GM19023 (cell line): ENCODE measurements around the gene ATP4A.

ENCODE experiments used
- ATAC-seq: cut with Tn5 transposase; IDR thresholded peaks from one replicate; pipeline ENCODE4 v1.9.1; 2021; ENCODE audit warnings: mild to moderate bottlenecking, moderate library complexity; ENCODE audit not compliant: unreplicated experiment

Gene ATP4A

DNA sequence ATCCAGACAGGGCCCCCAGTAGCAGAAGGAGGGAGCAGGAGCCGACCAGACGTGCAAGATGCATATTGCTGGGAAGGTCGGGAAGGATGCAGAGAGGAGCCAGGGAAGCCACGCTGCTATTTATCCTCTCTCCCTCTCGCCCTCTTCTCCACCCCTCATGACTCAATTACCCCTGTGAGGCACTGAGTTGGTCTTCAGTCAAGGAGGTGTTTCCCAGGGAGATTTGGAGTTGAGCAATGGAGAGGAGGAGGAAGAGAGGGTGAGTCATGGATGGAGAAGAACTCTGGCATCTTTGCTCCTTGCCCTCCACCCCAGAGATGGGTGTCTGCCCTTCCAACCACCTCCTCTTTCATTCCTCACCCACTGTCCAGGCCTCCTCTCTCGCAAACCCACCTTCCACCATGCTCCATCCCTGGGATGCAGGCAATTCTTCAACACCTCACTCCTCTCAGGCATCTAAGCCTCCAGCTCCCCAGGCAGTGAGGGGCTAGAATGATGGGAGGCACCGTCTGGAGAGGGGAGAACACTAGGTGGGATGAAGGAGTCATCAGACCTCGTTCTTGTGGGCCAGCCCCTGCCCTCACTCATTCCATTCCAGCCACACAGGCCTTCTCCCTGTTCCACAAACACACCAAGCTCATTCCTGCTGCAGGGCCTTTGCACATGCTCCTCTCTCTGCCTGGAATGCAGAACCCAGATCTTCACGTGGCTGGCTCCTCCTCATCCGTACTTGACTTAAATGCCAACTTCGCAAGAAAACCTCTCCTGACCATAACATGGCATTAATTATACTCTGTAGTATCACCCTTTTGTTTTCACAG is 35.0 kb downstream of the ATP4A start, which contains the start of gene SBSN:
Gene SBSN, minus strand, starts transcription at position 94 of the 821 bp plus-strand sequence. Its CDS starts 30 bp downstream, at position 64.
- no peak for ATAC-seq

DNA sequence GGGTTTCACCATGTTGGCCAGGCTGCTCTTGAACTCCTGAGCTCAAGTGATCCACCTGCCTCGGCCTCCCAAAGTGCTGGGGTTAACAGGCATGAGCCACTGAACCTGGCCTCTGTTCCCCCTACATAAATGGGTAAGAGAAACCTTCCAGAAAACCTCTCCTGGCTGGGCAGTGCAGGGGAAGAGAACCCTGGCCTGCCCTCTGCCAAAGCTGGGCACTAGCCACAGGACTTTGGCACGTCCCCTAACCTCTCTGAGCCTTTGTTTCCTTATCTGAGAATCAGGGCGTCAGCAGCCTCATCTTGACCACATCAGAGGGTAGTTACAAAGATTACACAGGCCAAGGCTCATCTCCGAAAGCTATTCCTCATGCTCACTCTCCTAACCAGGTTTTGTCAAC is 37.6 kb downstream of the ATP4A start:
- no peak for ATAC-seq

DNA sequence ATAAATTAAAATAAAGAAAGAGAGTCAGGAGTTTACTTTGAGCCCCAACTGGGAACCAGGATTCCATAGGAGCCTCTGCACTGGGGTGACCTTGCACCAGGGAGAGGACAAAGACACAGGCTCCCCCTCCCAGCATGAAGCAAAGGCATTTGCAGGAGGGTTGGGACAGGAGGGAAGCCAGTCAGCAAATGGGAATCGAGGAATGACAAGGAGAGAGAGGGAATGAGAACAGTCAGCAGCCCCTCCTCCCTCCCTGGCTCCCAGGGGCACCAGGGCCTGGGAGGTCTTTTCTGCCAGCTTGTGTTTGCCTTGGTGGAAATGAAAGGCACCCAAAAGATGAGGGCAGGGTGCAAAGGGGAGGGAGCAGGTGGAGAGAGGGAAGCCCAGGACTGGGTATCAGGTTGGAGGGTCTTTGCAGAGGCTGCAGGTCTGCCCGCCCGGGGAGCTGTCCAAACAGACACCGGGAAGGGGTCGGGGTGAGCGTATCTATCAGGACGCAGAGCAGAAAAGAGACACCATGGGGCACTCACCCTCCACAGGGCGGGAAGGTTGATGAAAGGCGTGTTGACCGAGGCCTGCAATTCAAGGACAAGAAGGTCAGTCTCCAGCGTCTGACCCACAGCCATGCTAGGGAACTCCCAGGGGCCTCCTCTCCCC is 39.1 kb downstream of the ATP4A start:
- ATAC-seq, result no peak

DNA sequence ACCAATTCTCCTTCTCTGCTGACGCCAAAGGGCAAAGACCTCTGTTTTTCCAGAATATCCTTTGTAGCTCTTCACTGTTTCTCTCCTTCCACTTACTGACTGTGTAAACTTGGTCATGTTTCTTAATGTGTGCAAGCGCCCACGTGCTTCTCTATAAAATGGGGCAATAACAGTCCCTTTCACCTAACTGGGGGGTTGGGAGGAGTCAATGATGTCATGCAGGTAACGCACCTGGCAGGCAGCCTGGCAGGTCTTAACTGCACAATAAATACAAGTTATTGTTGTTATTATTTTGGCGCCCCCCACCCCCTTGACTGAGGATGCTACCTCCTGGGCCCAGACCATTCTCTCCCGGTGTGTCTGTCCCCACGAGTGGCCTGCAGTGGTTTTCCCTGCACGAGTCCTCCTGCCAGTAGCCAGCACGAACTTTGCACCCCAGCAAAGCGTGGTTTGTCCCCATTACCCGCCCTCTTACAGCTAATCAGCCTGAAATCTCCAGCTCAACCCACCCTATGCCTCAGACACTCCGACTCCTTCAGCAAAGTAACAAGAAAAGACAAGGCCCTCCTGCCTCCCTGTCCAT is 40.6 kb downstream of the ATP4A start:
- ATAC-seq, result no peak

DNA sequence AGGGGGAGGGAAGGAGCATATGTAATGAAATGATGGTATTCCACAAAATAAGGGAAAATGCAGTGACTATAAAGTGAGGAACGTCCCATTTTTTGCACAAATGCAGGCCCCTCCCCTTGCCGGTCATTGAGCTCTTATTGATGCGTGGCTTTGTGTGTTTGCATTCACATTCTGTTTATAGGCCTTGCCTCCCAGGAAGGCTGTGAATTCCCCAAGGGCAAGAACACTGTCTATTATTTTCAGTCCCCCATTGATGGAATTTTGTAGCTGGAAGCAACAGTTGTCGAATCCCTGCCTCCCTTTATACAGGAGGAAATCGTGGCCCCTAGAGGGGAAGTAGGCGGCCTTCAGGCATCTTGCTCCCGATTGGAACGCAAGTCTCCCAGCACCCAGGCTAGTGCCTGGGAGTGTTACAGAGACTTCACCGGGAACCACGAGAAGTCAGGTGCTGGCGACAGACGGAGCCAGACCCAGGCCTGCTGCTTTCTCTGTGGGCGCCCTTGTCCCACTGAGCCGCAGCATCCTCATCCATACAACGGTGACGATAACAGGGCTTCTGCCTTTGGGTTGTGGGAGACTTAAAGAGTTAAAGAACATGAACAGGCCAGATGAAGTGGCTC is 42.2 kb downstream of the ATP4A start:
- ATAC-seq, result no peak

DNA sequence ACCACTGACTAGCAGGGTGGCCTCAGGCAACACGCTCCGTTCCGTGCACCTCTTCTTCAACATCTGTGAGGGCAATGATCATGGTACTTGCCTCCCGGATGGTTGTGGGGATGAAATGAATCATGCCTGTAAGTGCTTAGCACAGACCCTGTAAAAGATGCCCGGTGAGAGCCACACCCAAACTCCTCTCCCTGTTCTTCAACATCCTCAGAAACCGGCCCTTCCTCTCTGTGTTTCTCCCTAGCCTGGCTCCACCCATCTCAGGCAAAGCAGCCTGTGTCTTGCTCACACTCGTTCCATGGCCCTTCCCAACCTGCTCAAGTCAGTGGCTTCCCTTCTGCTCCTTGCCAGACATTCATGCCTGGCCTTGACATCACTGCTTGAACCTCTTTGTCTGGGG is 44.2 kb downstream of the ATP4A start:
- no peak for ATAC-seq

DNA sequence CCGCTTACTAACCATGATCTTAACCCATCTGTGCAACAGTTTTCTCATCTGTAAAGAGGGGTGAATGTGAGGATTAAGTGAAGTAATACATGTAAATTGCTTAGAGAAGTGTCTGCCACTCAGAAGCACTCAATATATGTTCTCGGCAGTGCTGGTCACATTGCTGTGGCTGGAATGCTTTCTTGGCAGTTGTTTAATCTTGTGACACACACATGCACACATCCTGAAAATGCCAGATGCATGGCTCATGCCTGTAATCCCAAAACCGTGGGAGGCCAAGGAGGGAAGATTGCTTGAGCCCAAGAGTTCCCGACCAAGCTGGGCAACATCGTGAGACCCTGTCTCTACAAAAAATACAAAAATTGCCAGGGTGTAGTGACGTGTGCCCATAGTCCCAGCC is 45.1 kb downstream of the ATP4A start:
- no peak for ATAC-seq

DNA sequence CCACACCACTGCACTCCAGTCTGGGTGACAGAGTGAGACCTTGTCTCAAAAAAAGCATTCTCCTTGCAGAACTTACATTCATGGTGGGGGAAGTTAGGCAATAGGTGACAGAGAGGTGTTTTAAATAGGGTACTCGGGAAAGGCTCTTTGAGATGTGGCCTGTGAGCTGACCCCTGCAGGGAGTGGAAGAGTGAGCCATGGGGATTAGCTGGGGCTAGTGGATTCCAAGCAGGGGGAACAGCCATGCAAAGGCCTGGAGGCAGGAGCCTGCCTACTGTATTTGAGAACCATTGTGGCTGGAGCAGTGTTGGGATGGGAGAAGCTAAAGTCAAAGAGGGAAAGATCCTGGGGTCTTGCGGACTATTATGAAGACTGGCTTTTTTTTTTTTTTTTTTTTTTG is 46.1 kb downstream of the ATP4A start:
- ATAC-seq, result no peak

DNA sequence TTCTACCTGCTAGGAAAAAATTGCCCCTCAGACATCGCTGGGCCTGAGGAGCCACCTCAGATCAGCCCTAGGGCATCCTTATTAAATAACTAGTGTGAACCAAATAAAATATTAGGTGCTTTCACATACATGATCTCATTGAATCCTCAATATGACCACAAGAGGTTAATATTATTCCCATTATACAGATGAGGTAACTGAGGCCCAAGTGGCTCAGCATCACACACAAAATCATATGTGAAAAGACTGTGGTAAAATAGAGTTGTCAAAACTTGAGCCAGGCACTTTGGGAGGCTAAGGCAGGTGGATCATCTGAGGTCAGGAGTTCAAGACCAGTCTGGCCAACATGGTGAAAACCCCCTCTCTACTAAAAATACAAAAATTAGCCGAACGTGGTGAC is 47.1 kb downstream of the ATP4A start:
- ATAC-seq, result no peak

DNA sequence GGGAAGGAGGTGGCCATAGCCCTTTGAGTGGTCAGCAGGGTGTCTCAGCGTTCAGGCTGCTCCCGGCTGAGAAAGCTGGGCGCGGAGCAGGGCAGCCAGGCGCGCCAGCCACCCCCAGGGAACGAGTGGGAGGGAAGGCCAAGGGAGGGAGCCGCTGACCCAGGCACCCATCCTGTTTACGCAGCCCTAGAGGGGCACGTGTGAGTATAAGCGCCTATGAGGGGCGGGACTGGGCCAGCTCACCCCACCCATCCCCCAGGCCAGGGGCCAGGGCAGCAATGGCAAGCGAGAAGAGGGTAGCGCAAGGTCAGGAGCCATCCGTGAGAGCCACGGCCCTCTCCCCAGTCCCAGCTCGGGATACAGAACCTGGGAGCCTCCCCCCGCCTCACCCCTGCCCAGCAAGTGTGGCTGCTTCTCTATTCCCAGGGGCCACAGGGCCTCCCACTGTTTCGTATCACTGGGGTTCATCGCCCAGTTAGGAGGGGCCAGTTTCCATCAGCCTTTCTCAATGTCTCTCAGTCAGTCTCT is 49.1 kb downstream of the ATP4A start:
- ATAC-seq, result no peak

DNA sequence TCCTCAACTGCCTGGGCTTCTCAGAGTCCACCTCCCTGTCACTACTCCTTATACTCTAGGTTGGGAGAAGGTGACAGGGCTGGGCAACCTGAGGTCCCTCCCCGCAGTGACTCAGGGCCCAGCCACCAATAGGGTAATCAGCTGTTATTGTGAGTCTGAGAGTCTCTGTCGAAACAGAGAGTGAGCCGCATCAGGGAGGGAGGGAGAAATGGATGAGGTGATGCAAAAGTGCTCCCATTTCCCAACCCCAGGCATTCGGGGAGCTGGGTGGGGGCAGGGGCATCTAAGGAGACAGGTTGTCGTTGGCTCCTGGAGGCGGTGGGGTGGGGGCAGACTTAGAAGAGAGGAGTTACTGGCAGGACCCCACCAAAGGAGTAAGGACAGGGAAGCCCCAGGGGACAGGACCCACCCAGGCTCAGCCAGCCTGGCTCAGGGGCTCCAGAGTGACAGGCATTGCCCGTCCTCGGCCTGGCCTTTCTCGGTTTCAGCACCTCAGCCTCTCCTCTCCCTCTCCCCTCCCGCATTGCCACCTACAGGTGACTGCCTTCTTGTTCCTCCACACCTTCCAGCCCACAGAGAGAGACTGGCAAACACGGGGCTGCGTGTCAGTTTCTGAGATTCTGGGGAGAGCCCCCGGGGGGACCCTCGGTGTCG is 49.7 kb downstream of the ATP4A start, which contains the start of gene DMKN:
Gene DMKN, minus strand, starts transcription at position 22 of the 654 bp plus-strand sequence. CDS start 174 bp downstream, outside the sequence.
- ATAC-seq, result no peak

DNA sequence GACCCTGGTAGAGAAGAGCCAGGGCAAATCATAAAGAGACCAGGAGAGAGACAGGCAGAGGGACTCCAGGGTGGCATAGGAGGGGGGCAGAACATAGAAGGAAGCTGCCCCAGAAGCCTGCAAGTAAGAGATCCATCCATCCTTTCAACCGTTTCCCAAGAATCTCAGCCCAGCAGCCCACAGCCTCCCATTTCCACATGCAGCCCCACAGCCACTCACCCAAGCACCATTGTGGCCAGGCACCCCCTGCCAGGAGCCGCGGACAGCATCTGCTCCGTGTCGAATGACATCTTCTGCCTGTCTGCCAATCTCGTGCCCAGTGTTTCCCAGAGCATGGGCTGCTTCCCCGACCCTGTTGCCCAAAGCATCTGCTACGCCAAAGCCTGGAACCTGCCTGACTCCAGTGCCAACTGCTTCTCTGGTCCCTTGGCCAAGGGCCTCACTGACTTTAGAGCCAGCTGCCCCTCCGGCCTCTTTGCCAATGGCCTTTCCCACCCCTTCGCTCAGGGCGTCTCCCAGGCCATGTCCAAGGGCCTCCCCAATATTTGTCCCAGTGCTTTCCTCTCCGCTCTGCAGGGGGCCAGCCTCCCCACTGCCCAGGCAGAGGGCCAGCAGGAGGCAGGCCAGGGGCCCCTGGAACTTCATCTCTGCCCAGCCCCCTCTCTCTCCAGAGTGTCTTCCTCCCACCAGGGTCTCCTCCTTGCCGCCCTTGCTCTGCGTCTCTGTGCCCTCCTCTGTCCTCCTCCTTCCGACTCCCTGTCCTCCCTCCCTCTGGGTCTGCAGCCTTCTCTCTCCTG is 50.4 kb downstream of the ATP4A start:
- ATAC-seq, result no peak

DNA sequence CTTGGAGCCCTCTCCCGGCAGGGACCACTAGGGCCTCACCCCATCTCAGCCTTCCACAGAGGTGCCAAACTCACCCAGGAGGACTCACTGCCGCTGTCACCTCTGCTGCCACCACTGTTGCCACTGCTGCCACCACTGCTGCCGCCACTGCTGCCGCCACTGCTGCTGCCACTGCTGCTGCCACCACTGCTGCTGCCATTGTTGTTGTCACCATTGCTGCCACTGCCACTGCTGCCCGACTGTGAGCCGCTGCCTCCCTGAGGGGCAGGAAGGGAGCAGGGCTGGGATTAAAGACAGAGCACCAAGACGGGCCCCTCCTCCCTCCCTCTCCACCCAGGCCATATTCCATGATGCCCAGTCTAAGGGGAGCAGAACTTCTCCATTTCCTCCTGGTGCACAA is 52.1 kb downstream of the ATP4A start:
- no peak for ATAC-seq

DNA sequence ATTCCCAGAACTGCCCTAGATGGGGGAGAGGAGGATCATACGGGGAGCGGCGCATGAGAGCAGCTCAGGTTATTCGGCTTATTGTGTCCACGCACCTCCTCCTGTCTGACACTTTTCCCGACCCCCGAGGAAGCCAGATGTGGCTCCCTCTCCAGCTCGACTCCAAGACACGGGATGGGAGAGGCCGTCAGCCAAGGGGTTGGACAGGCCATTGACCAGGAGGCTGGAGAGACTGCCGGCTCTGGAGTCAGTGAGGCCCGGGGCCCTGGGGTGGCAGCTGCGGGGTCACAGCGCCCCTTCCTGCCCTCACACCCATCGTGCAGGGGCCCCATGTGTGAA is 52.9 kb downstream of the ATP4A start:
- ATAC-seq, result no peak

DNA sequence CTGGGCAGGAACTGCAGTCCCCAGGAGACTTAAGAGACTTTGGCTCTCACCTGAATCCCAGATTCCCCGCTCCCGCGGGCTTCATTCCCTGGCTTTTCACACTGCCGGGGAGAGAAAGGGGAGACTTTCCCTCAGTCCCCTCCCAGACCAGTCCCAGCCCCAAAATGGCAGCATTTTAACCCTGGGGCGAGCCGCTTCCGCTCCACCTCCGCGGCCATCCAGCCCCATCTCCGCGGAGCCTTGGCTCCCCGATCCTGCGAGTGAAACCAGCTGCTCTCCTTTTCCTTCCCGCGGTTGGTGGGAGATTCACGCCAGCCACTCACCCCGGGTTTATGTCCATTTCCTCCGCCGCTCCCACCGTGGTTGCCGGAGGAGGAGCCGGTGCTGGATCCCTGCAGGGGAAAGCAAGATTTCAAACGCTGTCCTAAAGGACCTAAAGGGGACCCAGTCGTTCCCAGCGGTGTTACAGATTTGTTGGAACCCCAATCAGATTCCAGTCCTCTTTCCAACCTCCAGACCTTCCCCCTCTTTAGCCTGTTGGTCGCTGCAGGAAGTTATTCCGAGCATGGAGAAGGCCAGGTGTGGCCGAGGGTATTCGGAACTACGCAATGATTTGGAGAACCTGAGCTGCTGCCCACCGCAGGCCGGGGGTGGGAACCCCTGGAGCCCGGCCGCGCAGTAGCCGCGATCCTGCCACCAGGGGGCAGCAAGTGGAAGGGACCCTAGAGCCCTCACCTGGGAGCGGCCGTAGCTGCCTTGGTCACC is 53.4 kb downstream of the ATP4A start:
- ATAC-seq, result peak; percentile 50

DNA sequence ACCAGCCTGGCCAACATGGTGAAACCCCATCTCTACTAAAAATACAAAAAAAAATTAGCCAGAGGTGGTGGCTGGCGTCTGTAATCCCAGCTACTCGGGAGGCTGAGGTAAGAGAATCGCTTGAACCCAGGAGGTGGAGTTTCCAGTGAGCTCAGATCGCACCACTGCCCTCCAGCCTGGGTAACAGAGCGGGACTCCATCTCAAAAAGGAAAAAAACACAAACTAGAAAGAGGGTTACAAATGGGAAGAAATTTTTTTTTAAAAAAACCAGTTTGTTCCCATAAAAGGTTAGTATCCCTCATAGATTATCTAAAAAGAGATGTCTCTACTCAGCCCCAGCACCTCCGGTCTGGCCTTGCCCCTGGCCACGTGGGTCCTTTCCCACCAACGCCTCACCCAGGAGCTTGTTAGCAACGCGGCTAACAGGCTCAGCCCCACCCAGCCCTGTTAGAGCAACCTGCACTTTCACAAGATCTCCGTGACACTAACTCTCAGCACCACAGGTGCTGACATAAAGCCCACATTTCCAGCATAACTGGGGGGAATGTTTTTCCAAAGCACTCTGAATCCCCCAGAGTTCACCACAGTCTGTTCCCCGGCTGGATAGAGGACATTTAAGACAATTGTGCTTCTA is 54.3 kb downstream of the ATP4A start:
- ATAC-seq, result no peak

DNA sequence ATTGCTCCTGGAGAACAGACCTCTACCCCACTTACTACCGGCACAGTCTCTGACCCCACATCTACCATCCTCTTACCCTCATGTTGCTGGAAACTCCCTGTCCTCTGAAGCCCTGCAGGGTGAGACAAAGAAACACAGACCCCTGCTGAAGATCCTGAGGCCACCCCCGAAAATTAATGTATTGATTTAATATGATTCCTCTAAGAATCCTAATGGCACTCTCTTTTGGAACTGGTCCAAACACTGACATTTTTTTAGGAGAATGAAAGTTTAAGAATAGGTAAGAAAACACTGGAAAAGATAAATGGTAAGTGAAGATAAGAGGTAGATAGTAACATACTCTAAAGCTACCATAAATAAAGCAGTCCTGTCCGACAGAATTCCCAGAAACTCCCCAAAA is 55.3 kb downstream of the ATP4A start:
- no peak for ATAC-seq

DNA sequence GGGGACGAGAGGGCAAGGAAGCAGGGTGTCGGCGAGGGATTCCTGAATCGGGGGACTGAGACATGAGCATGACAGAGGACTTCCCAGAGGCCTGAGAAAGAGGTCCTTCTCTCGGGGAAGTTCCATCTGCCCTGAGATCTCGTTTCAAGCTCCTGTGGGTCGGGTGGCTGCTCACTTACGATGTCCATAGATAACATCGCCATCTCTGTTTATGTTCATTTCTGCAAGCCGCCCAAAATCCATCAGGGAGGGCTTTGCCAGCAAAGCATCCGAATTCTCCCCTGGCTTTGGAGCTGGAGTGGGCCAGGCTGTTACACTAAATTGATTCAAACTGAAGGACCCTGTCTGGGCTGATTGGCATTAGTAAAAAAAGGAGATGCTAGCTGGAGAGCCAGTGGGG is 55.9 kb downstream of the ATP4A start:
- ATAC-seq, result no peak

DNA sequence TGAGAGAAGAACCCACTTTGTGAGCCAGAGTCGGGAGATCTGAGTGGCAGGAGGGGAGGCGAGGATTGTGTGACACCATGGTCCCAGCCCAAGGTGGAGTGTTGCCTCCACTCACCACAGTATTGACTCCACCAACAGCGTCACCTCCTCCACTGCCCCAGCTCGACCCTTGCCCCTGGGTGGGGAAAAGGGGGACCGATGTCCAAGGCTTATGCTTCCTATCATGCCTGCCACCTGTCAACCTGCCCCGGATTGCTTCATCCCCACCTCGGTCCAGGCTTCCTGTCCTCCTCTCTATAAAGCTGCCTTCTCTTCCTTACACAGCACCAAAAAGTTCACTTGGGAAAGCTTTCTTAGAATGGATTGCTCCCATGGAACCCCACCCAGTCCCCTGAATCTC is 57.4 kb downstream of the ATP4A start:
- no peak for ATAC-seq
